Measurements from ENCODE around the gene NCOA3. TPM values are rescaled to one million over a fixed set of nuclear protein-coding genes. Genes with fewer than 3 reads are reported as not detected.
"Not testable (repeated sequence)": the region's sequence is repeated elsewhere in the genome, so short reads cannot be mapped to it uniquely, and the experiment has no call there.

The NCOA3 gene
- total RNA-seq, 1 experiment from 2014 or later = 25.9 TPM

DNA sequence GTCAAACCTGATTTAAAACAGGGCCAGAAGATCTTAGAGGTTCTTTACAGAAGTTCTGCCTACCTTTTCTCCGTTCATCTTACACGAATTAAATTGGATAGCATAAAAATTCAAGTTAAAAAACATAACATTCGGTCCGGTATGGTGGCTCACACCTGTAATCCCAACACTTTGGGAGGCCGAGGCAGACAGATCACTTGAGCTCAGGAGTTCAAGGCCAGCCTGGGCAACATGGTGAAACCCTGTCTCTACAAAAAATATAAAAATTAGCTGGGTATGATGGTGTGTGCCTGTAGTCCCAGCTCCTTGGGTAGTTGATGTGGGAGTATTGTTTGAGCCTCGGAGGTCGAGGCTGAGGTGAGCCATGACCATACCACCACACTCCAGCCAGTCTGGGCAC, 79.0 kb downstream of the NCOA3 start:
- RAD21 ChIA-PET (ENCODE audit: low non-redundant PET in 1 of 2, low total read pairs in 2 of 2, uncharacterized antibody in 2 of 2, unreplicated experiment in 2 of 2); H4K20me1 ChIP-seq (ENCODE audit: insufficient read depth); POLR2A ChIA-PET; H3K4me3 ChIP-seq (replicated peaks in 1 of 2; ENCODE audit: low read depth in 1 of 2, low read length in 2 of 2); H3K9me3 ChIP-seq (ENCODE audit: control insufficient read depth in 1 of 2, insufficient read depth in 1 of 2, low read depth in 1 of 2, low read length in 2 of 2); intact Hi-C loops (cut with micrococcal nuclease); H3K27ac ChIP-seq (ENCODE audit: low read depth, low read length); ATAC-seq; H3K9ac ChIP-seq (ENCODE audit: low read length); BruUV-seq (replicated peaks); H3K36me3 ChIP-seq (ENCODE audit: control insufficient read depth in 1 of 2, insufficient read depth in 2 of 2, low read length in 2 of 2); H2AFZ ChIP-seq (ENCODE audit: low read depth, low read length, poor library complexity, severe bottlenecking); H3K9me2 ChIP-seq (ENCODE audit: insufficient read depth); H3K4me2 ChIP-seq (ENCODE audit: low read length); DNase-seq (ENCODE audit: low read depth, low spot score); H3K27me3 ChIP-seq (ENCODE audit: insufficient read depth, low read length); CTCF ChIA-PET: not testable (repeated sequence)
- peaks cover 29% of the 10 kb centered on the region for H3K79me2 ChIP-seq (ENCODE audit: insufficient read depth, low read length)
- peaks cover 51 to 64% of the 10 kb centered on the region in 2 experiments for H3K4me1 ChIP-seq (ENCODE audit: control insufficient read depth in 1 of 2, insufficient read depth in 2 of 2, low read length in 2 of 2)

DNA sequence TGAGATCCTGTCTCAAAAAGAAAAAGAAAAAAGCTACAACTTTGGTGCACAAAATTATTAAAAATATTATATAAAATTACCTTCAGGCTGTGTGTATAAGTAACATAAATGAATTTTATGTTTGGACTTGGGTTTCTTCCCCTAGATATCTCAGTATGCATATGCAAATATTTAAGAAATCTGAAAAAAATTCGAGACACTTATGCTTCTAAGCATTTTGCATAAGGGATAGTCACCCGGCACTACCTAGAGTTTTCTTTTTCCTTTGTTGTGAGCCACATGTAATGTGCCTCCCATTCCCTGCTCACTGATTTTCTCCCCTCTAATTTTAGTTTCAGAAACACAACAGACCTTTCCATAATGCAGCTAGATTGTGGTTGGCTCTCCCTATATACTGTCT, 79.4 kb downstream of the NCOA3 start:
- POLR2A ChIA-PET = no interaction called here
- Histone ChIP-seq H3K4me2 (ENCODE audit: low read length) (no peak overlapping the region), H3K9me3 (ENCODE audit: control insufficient read depth in 1 of 2, insufficient read depth in 1 of 2, low read depth in 1 of 2, low read length in 2 of 2) (no peaks in the 10 kb centered on the region), H3K9me2 (ENCODE audit: insufficient read depth) (no peaks in the 10 kb centered on the region), H3K27me3 (ENCODE audit: insufficient read depth, low read length) (no peaks in the 10 kb centered on the region), H2AFZ (ENCODE audit: low read depth, low read length, poor library complexity, severe bottlenecking) (no peak overlapping the region), H3K4me3 (replicated peaks in 1 of 2; ENCODE audit: low read depth in 1 of 2, low read length in 2 of 2) (no peak overlapping the region), H3K9ac (ENCODE audit: low read length) (no peak overlapping the region), H4K20me1 (ENCODE audit: insufficient read depth) (no peaks in the 10 kb centered on the region), H3K79me2 (ENCODE audit: insufficient read depth, low read length) (peaks cover 25% of the 10 kb centered on the region), H3K27ac (ENCODE audit: low read depth, low read length) (no peak overlapping the region), H3K4me1 (ENCODE audit: control insufficient read depth in 1 of 2, insufficient read depth in 2 of 2, low read length in 2 of 2) (peaks cover 47 to 60% of the 10 kb centered on the region in 2 experiments), H3K36me3 (ENCODE audit: control insufficient read depth in 1 of 2, insufficient read depth in 2 of 2, low read length in 2 of 2) (no peaks in the 10 kb centered on the region)
- RAD21 ChIA-PET (ENCODE audit: low non-redundant PET in 1 of 2, low total read pairs in 2 of 2, uncharacterized antibody in 2 of 2, unreplicated experiment in 2 of 2) = no interaction called here
- CTCF ChIA-PET = no interaction called here
- intact Hi-C loops (cut with micrococcal nuclease) = no loop called here
- DNase-seq (ENCODE audit: low read depth, low spot score) (no peak), ATAC-seq (no peak)
- no TSS peak for BruUV-seq (replicated peaks)
- TF ChIP-seq EGR1 (IDR thresholded peaks at IDR 0.05; ENCODE audit: low read depth) = no peak
- no peak for TF ChIP-seq EZH2 (IDR thresholded peaks at IDR 0.05)
- no peak for TF ChIP-seq SP1 (IDR thresholded peaks at IDR 0.05; ENCODE audit: low read depth)
- TF ChIP-seq MAX (IDR thresholded peaks at IDR 0.05) = no peak
- TF ChIP-seq, protein P1, sequence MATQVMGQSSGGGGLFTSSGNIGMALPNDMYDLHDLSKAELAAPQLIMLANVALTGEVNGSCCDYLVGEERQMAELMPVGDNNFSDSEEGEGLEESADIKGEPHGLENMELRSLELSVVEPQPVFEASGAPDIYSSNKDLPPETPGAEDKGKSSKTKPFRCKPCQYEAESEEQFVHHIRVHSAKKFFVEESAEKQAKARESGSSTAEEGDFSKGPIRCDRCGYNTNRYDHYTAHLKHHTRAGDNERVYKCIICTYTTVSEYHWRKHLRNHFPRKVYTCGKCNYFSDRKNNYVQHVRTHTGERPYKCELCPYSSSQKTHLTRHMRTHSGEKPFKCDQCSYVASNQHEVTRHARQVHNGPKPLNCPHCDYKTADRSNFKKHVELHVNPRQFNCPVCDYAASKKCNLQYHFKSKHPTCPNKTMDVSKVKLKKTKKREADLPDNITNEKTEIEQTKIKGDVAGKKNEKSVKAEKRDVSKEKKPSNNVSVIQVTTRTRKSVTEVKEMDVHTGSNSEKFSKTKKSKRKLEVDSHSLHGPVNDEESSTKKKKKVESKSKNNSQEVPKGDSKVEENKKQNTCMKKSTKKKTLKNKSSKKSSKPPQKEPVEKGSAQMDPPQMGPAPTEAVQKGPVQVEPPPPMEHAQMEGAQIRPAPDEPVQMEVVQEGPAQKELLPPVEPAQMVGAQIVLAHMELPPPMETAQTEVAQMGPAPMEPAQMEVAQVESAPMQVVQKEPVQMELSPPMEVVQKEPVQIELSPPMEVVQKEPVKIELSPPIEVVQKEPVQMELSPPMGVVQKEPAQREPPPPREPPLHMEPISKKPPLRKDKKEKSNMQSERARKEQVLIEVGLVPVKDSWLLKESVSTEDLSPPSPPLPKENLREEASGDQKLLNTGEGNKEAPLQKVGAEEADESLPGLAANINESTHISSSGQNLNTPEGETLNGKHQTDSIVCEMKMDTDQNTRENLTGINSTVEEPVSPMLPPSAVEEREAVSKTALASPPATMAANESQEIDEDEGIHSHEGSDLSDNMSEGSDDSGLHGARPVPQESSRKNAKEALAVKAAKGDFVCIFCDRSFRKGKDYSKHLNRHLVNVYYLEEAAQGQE (IDR thresholded peaks at IDR 0.05; ENCODE audit: low read depth) = no peak
- TF ChIP-seq ZFX (IDR thresholded peaks at IDR 0.05) = no peak
- no peak for TF ChIP-seq CEBPB (IDR thresholded peaks at IDR 0.05; ENCODE audit: low read depth)
- no peak for TF ChIP-seq EZH2phosphoT487 (IDR thresholded peaks at IDR 0.05; ENCODE audit: borderline replicate concordance)
- TF ChIP-seq POLR2AphosphoS5 (IDR thresholded peaks at IDR 0.05; ENCODE audit: low read depth, low read length) = no peak
- no peak for TF ChIP-seq TCF7L2 (IDR thresholded peaks at IDR 0.05; ENCODE audit: borderline replicate concordance, extremely low read depth, insufficient read depth, insufficient read length)
- TF ChIP-seq, protein P2, sequence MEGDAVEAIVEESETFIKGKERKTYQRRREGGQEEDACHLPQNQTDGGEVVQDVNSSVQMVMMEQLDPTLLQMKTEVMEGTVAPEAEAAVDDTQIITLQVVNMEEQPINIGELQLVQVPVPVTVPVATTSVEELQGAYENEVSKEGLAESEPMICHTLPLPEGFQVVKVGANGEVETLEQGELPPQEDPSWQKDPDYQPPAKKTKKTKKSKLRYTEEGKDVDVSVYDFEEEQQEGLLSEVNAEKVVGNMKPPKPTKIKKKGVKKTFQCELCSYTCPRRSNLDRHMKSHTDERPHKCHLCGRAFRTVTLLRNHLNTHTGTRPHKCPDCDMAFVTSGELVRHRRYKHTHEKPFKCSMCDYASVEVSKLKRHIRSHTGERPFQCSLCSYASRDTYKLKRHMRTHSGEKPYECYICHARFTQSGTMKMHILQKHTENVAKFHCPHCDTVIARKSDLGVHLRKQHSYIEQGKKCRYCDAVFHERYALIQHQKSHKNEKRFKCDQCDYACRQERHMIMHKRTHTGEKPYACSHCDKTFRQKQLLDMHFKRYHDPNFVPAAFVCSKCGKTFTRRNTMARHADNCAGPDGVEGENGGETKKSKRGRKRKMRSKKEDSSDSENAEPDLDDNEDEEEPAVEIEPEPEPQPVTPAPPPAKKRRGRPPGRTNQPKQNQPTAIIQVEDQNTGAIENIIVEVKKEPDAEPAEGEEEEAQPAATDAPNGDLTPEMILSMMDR (IDR thresholded peaks at IDR 0.05 in 2 of 3, conservative IDR thresholded peaks at IDR 0.05 in 1 of 3; ENCODE audit: borderline replicate concordance in 1 of 3, insufficient read depth in 1 of 3, low read depth in 2 of 3, low read length in 2 of 3) = no peak
- TF ChIP-seq ELF1 (IDR thresholded peaks at IDR 0.05; ENCODE audit: borderline replicate concordance, low read depth) = no peak
- no peak for TF ChIP-seq JUND (IDR thresholded peaks at IDR 0.05)
- TF ChIP-seq, protein P3, sequence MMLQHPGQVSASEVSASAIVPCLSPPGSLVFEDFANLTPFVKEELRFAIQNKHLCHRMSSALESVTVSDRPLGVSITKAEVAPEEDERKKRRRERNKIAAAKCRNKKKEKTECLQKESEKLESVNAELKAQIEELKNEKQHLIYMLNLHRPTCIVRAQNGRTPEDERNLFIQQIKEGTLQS (IDR thresholded peaks at IDR 0.05) = no peak
- no peak for TF ChIP-seq SIN3A (IDR thresholded peaks at IDR 0.05; ENCODE audit: low read depth)

Measured in HCT116 (cell line).